DOHH2 (cell line): Measurements from ENCODE around the gene PCCA.

ENCODE experiments used
- EZH2phosphoT487 ChIP-seq: fragments of 200-600 bp; sonication (generic); IDR thresholded peaks from 2 replicates; pipeline ENCODE4 v1.6.1; 2017; ENCODE audit warnings: borderline replicate concordance, mild to moderate bottlenecking, antibody characterized with exemption, low read length, moderate library complexity, mixed read lengths
- TF ChIP-seq, protein P1 (sequence below): fragments of 200-600 bp; sonication (generic); IDR thresholded peaks from one replicate; pipeline ENCODE4 v1.5.1; 2014; ENCODE audit warnings: antibody characterized with exemption, mild to moderate bottlenecking, low read depth, low read length; ENCODE audit not compliant: poor library complexity, severe bottlenecking

- TF ChIP-seq, protein P1, sequence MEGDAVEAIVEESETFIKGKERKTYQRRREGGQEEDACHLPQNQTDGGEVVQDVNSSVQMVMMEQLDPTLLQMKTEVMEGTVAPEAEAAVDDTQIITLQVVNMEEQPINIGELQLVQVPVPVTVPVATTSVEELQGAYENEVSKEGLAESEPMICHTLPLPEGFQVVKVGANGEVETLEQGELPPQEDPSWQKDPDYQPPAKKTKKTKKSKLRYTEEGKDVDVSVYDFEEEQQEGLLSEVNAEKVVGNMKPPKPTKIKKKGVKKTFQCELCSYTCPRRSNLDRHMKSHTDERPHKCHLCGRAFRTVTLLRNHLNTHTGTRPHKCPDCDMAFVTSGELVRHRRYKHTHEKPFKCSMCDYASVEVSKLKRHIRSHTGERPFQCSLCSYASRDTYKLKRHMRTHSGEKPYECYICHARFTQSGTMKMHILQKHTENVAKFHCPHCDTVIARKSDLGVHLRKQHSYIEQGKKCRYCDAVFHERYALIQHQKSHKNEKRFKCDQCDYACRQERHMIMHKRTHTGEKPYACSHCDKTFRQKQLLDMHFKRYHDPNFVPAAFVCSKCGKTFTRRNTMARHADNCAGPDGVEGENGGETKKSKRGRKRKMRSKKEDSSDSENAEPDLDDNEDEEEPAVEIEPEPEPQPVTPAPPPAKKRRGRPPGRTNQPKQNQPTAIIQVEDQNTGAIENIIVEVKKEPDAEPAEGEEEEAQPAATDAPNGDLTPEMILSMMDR: no peak
- no peak for TF ChIP-seq EZH2phosphoT487
Measured at GRCh38 chr13:100245104-100245503, 156.2 kb downstream of the PCCA start.
